HL-60 (cell line): ENCODE results near the gene EME2.

Source experiments
- DNase-seq, 2 experiments: peaks; one replicate each; pipeline ENCODE4 v3.0.0-alpha.2; 2010 to 2020; ENCODE audit warnings: low read depth in 1 of 2, low spot score in 1 of 2
- H3K27ac ChIP-seq: fragments of 250-450 bp; sonication (Bioruptor Pico); replicated peaks from 2 replicates; pipeline ENCODE4 v1.5.1; 2020; ENCODE audit warnings: mild to moderate bottlenecking, moderate library complexity
- H3K27me3 ChIP-seq: fragments of 250-450 bp; sonication (Bioruptor Pico); 2 replicates; pipeline ENCODE4 v1.5.1; 2021; ENCODE audit warnings: mild to moderate bottlenecking, moderate library complexity; ENCODE audit not compliant: insufficient read depth, poor library complexity, severe bottlenecking
- H3K4me3 ChIP-seq: replicated peaks from 2 replicates; pipeline ENCODE4 v1.5.1; 2011; ENCODE audit warnings: mild to moderate bottlenecking, control low read depth, low read length; ENCODE audit not compliant: insufficient read depth
- CTCF ChIP-seq: IDR thresholded peaks from one replicate; pipeline ENCODE4 v1.5.1; 2011; ENCODE audit warnings: low read length, control low read depth, inconsistent platforms; ENCODE audit not compliant: insufficient read depth
- GABPA ChIP-seq: IDR thresholded peaks from 2 replicates; pipeline ENCODE4 v1.6.1; 2012; ENCODE audit warnings: low read depth
- POLR2AphosphoS5 ChIP-seq: IDR thresholded peaks from 2 replicates; pipeline ENCODE4 v1.6.1; 2012; ENCODE audit warnings: low read depth
- REST ChIP-seq: IDR thresholded peaks from 2 replicates; pipeline ENCODE4 v1.6.1; 2012; ENCODE audit warnings: low read depth; ENCODE audit not compliant: insufficient replicate concordance
- SPI1 ChIP-seq: IDR thresholded peaks from 2 replicates; pipeline ENCODE4 v1.6.1; 2012; ENCODE audit warnings: low read depth, mild to moderate bottlenecking, borderline replicate concordance
- microRNA-seq: library from miRNA; unstranded; fragments of <30 nt; microRNA quantifications from one replicate; pipeline ENCODE4, GENCODE V29; 2018

Gene EME2

GRCh38 chr16:1821861-1822611 is 49.4 kb downstream of the EME2 start:
- Histone ChIP-seq H3K27ac (no peak overlapping the region), H3K4me3 (no peak overlapping the region), H3K27me3 (no peaks in the 10 kb centered on the region)
- no peak for DNase-seq
- TF ChIP-seq SPI1 (no peak), GABPA (no peak), CTCF (no peak), POLR2AphosphoS5 (no peak)

- TF ChIP-seq SPI1, result no peak
- no peak for TF ChIP-seq GABPA
- TF ChIP-seq POLR2AphosphoS5, result no peak
- Histone ChIP-seq H3K27me3 (no peaks in the 10 kb centered on the region), H3K27ac (no peak overlapping the region), H3K4me3 (no peak overlapping the region)
- no peak for DNase-seq
Observed at GRCh38 chr16:1822801-1823200, 50.2 kb downstream of the EME2 start.

- Histone ChIP-seq H3K4me3 (no peak overlapping the region), H3K27me3 (no peaks in the 10 kb centered on the region), H3K27ac (no peak overlapping the region)
- TF ChIP-seq SPI1 (no peak), POLR2AphosphoS5 (no peak), CTCF (peak; percentile 50), REST (no peak), GABPA (no peak)
- DNase-seq, result peak; percentile 64 to 83
Observed at GRCh38 chr16:1823821-1824220, 51.2 kb downstream of the EME2 start.

GRCh38 chr16:1825381-1825863 is 52.8 kb downstream of the EME2 start:
- no peaks in the 10 kb centered on the region for H3K27me3 ChIP-seq
- no peak overlapping the region for H3K27ac ChIP-seq
- peak overlapping the region; percentile 54 for H3K4me3 ChIP-seq
- no peak for DNase-seq
- TF ChIP-seq REST (no peak), CTCF (no peak), SPI1 (no peak), GABPA (no peak), POLR2AphosphoS5 (no peak)

Small RNA genes within 50 kb of the gene (microRNA-seq; reads per million reads assigned to microRNA genes)
- gene MIR3177, result 1.5 reads per million
